HUDEP-2 (cell line): Measurements from ENCODE around the gene MACROD2.

Source experiments
- DNase-seq, 76 experiments: peaks; one replicate each; lab custom pipeline; 2025; ENCODE audit not compliant: unreplicated experiment in 76 of 76; lab: John Stamatoyannopoulos, UW

MACROD2 gene

GRCh38 chr20:15440049-15440820 lies 1444.9 kb downstream of the MACROD2 start:
- DNase-seq: no peak

DNA sequence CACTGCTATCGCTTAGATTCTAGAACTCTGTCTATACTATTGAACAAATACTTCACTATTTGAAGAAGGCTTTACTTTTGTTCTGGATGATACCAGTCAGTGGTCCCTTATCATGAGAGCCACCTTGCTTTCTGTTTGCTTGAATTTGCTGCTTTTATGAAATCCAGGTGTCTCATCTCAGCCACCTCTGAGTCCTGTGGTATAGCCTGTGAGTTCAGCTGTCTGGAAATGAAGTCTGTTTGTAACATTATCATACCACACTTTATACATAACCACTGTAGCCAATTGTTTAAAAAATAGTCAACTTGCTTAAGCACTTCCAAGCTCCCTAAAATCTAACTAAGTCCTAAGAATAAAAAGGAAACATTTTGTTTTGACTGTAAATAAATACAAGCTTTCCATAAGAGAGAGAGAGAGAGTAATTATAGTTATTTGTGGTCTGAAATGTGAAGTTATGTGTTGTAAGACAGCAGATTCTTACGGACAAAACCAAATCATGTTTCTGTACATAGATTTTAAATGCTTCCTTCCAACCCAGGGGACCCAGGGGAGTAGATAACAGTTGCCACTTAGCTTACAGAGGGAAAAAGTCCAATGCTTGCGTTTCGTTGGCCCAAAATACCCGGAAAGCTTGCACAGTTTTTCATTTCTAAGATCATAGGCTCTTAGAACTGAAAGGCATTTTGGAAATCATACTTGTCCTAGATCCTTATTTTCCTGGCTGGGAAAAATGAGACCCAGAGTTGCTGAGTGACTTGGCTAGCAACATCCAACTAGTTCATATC lies 1449.9 kb downstream of the MACROD2 start:
- DNase-seq: no peak

GRCh38 chr20:15446373-15446772 lies 1451.1 kb downstream of the MACROD2 start:
- no peak for DNase-seq

- no peak for DNase-seq
Measured at GRCh38 chr20:15447549-15447948, 1452.2 kb downstream of the MACROD2 start.

GRCh38 chr20:15449061-15449460 lies 1453.7 kb downstream of the MACROD2 start:
- DNase-seq: no peak

GRCh38 chr20:15451241-15451640 lies 1455.9 kb downstream of the MACROD2 start:
- no peak for DNase-seq

- no peak for DNase-seq
Measured at GRCh38 chr20:15455279-15455678, 1460.0 kb downstream of the MACROD2 start.

GRCh38 chr20:15461938-15462337 lies 1466.6 kb downstream of the MACROD2 start:
- DNase-seq: no peak

GRCh38 chr20:15475483-15475882 lies 1480.2 kb downstream of the MACROD2 start:
- DNase-seq: no peak

DNA sequence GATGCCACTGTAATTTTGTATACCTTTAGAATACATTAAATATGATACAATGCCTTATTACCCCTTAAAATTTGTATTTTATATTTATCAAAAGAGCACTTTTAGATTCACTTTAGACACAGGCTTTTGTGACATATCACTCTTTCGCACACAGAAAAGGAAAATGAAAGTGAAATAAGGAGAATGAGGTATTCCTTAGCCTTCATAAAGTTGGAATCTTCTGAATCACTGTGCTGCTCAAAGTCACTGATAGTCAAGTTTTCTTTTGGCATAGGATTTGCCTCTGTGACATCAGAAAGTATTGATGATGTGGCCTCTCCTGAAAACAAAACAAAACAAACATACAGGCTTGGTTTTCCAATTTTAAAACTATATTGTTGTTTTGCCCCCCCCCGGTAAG lies 1480.9 kb downstream of the MACROD2 start:
- DNase-seq: no peak

DNA sequence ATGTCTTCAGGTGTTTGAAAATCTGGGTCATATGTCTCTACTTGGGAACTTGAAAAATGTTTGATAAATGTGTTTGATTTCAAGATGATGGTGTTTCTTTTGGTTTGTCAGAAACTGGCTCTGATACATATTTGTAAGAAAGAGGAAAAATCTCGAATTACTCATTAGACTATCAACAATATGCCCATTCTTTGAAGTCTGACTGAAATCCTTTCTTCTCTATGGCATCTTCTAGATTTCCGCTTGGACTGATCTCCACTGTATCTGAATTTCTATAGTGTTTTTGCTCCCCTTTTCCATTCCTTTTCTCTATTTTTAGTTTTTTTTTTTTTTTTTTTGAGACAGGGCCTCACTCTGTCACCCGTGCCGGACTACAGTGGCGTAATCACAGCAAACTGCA lies 1481.5 kb downstream of the MACROD2 start:
- no peak for DNase-seq

GRCh38 chr20:15482525-15482924 lies 1487.2 kb downstream of the MACROD2 start:
- no peak for DNase-seq

DNA sequence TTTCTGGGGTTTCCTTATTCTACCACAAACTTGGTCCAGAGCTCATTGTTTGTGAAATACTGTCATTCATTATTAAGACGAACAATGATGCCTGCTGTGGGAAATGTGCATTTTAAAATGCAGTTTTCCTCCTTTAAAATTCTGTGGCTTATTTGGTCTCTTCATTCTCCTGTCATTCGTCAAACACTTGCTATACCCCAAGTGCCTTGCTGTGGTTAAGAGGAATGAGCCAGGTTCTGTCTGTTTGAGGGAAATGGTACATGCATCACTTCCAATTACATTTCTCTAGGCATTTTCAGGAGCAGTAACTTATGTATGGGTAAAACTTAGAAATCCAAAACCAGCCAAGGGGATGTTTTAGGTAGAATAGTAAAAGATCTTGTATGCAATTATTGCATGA lies 1490.2 kb downstream of the MACROD2 start:
- no peak for DNase-seq

DNA sequence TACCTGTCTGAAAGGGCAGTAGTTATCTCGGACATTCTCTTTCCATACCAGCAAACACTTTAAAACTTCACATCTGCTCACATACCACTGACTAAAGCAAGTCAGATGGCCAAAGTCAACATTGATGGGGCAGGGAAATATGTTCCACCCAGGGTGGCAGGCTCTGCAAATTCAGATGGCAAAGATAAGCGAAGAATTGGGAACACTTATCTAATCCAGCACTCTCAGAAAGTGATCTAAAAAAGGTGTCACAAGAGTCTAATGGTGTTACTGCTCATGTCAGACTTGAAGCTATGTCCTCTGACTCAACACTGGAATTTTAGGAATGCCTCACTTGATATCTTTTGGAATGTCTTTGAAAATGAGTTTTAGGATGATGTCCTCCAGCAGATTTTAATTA lies 1491.7 kb downstream of the MACROD2 start:
- no peak for DNase-seq

DNA sequence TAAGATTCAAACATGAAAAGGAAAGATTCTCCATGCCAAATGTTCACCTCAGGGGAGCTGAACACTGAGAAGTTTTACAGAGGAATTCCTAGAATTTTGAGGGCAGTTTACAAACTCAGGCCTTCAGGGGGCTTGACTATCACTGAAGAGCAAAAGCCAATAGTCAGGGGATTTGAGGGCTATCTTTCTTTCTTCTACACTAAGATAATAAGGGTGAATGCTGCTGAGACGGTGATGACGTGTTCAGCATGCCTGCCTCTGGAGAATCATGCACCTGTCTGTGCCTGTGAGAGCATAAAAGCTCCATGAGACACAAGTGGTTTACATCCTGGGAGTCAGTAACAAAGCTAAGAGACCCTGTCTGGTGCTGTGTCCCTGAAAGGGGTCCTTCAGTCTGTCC lies 1492.4 kb downstream of the MACROD2 start:
- DNase-seq: no peak

- no peak for DNase-seq
Measured at GRCh38 chr20:15491575-15491974, 1496.3 kb downstream of the MACROD2 start.

DNA sequence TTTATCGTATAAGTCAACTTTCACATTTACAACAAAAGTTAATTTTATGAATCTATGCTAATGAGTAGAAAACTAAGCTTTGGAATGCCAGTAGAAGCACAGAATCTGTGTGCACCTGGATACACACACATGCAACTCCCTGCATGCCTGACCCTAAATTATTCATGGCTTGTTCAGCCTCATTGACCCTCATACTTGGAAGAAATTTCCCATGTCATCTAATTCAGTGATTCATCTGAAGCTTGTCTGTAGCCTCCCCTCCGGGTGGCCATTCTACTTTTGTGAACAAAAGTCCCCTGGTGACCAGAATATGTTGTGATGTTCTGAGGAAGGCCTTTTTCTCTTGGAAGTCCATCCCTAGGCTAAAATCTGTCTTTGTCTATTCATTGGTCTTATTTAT lies 1499.5 kb downstream of the MACROD2 start:
- no peak for DNase-seq

GRCh38 chr20:15496501-15497039 lies 1501.3 kb downstream of the MACROD2 start:
- no peak for DNase-seq

GRCh38 chr20:15498926-15499325 lies 1503.6 kb downstream of the MACROD2 start:
- no peak for DNase-seq

DNA sequence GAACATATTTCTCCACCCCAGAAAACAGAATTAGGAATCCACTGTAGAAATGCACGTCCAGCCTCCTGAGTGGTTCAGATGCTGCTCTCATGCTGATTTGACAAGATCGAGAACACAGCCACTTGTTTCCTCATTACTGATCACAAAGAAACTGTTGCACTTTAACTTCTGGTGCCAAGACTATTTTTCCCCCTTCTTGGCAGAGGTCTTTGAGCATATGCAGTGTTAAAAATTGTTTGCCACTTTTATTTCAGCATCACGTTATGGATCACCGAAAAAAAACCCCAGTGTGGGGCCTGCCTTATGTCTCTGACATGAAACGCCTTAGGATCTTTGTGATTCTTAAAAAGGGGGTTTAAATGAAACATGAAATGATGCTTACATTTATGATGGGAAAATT lies 1511.0 kb downstream of the MACROD2 start:
- no peak for DNase-seq

DNA sequence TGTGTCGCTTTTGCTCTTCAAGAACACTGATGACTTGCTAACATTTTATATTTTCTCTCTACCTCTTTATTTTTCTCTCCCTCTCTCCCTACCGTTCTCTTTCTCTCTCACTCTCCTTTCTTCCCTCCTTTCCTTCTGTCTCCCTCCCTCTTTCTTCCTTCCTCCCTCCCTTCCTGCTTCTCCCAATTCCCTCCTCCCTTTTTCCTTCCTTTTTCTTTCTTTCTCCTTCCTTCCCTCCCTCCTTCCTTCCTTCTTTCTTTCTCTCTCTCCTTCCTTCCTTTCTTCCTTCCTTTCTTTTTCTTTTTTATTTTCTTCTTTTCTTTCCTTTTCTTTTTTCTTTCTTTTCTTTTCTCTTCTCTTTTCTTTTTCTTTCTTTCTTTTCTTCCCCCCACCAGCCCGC lies 1511.8 kb downstream of the MACROD2 start:
- DNase-seq: no peak

- DNase-seq: no peak
Measured at GRCh38 chr20:15511551-15511950, 1516.2 kb downstream of the MACROD2 start.
